Activated CD4-positive, alpha-beta memory T cell treated with anti-CD3 and anti-CD28 coated beads, Interleukin-2, amount 10 ng/mL, durations not matched to agents 7 days and 5 days (primary cell): ENCODE data around the gene LPCAT1. TPM values are rescaled to one million over a fixed set of nuclear protein-coding genes. Genes with fewer than 3 reads are reported as not detected.
"Not testable (repeated sequence)": the region's sequence is repeated elsewhere in the genome, so short reads cannot be mapped to it uniquely, and the experiment has no call there.

Experiments used
- CTCF ChIA-PET: fragments of 350-600 bp; sonication (Branson Sonifier 250); formaldehyde crosslinking; loops from one replicate; lab custom pipeline; 2021; ENCODE audit warnings: antibody characterized with exemption, inconsistent platforms; lab: Charles Lee
- POLR2A ChIA-PET: fragments of 350-600 bp; sonication (Branson Sonifier 250); formaldehyde crosslinking; loops from one replicate; lab custom pipeline; 2021; ENCODE audit warnings: antibody characterized with exemption; lab: Charles Lee
- DNase-seq: peaks from one replicate; pipeline ENCODE4 v3.0.0-alpha.2; 2020
- H3K27ac Mint-ChIP-seq: one replicate; pipeline ENCODE4 v1.8.0; 2021; ENCODE audit warnings: mild to moderate bottlenecking, mixed read lengths
- H3K27me3 Mint-ChIP-seq: one replicate; pipeline ENCODE4 v1.8.0; 2021; ENCODE audit warnings: mixed read lengths
- H3K36me3 Mint-ChIP-seq: one replicate; pipeline ENCODE4 v1.8.0; 2021; ENCODE audit warnings: low read depth, mixed read lengths
- H3K4me1 Mint-ChIP-seq: one replicate; pipeline ENCODE4 v1.8.0; 2021; ENCODE audit warnings: mixed read lengths
- H3K4me3 Mint-ChIP-seq: one replicate; pipeline ENCODE4 v1.8.0; 2021; ENCODE audit warnings: mild to moderate bottlenecking, mixed read lengths
- H3K9me3 Mint-ChIP-seq: one replicate; pipeline ENCODE4 v1.8.0; 2021; ENCODE audit warnings: mixed read lengths
- total RNA-seq, 2 experiments: library from RNA; stranded (reverse); gene quantifications; one replicate each; pipeline ENCODE4 v1.2.3, GENCODE V29; 2021

The LPCAT1 gene
- total RNA-seq, 2 experiments from 2014 or later = 68.7 to 71.4 TPM

DNA sequence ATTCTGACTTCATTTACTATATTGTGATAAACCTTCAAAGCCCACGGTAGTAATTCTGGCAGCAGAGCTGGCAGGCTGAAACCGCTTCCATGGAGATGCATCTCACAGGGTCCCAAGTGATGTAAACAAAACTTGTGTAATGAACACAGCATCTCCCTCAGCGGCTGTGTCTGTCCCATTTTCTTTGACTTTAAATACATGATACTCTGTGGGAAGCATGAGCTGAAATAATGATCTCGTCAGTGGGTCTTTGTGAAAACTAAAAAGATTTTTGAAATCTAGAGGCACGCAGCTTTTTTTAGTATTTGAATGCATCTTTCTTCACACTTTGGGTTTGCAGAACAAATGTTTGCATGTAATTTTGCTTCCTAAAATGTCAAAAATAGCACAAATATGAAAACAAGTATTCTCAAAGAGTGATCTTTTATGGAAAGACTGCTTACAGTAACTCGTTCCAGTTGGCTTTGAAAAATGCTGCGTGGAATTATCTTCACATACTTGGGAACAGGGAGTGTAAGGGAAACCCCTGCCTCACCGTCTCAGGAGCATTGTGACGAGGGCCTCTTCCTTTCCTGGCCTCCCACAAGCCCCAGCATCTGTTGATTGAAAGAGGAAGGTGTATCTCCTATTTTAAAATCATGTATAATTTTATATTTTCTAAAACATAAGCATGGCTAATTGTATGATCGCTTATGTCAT lies 18.1 kb upstream of the LPCAT1 start:
- H3K4me3 Mint-ChIP-seq = no peak overlapping the region
- POLR2A ChIA-PET = no interaction called here
- CTCF ChIA-PET = no interaction called here
- no peaks in the 10 kb centered on the region for H3K36me3 Mint-ChIP-seq
- peaks cover 8% of the 10 kb centered on the region for H3K9me3 Mint-ChIP-seq
- H3K4me1 Mint-ChIP-seq = peaks cover 10% of the 10 kb centered on the region
- no peak for DNase-seq
- H3K27ac Mint-ChIP-seq = no peak overlapping the region
- no peaks in the 10 kb centered on the region for H3K27me3 Mint-ChIP-seq

DNA sequence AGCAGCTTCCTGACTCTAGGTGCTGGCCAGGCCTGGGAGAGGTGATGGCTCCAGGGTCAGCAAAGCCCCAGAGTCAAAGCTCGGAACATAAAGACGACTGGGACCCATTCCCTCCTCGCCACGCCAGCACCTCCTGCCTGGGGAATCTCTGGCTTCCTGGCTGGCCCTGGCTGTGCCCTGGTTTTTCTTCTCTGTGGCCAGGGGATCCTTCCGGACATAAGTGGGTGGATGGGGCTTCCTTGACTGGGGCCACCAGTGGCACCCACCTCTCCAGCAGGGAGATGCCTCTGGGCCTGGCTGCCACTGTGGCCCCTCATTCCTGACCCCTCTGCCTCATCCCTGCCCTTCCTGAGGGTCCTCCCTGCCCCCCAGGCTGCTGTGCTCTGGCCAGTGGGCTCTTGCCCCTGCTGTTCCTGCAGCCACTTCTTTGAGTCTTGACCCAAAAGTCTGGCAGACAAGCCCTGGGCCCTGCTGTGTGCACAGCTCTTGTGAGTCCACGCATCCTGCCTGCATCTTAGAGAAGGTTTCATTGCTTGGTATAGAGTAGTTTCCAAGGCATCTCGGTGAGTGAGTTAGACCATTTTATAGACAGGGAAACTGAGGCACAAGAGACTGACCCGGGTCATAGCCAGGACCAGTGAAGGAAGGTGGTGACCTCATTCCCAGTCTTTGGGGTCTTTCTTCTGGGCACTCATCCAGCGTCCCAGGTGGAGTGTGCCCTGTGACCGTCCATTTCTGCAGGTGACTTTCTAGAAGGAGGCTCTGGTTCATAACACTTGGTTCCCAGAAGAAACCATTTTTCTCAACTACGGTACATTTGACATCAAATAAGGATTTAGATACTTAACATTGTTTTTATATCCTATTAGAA lies 17.3 kb upstream of the LPCAT1 start:
- peaks cover 18% of the 10 kb centered on the region for H3K4me1 Mint-ChIP-seq
- no peak overlapping the region for H3K4me3 Mint-ChIP-seq
- H3K27ac Mint-ChIP-seq = no peak overlapping the region
- ChIA-PET CTCF (no interaction called here), POLR2A (no interaction called here)
- H3K27me3 Mint-ChIP-seq = no peaks in the 10 kb centered on the region
- no peaks in the 10 kb centered on the region for H3K36me3 Mint-ChIP-seq
- H3K9me3 Mint-ChIP-seq = peaks cover 8% of the 10 kb centered on the region
- DNase-seq = peak; percentile 15

- no peak overlapping the region for H3K27ac Mint-ChIP-seq
- H3K36me3 Mint-ChIP-seq = no peaks in the 10 kb centered on the region
- H3K4me1 Mint-ChIP-seq = peaks cover 26% of the 10 kb centered on the region
- H3K9me3 Mint-ChIP-seq = peaks cover 8% of the 10 kb centered on the region
- H3K27me3 Mint-ChIP-seq = peaks cover 3% of the 10 kb centered on the region
- CTCF ChIA-PET = no interaction called here
- POLR2A ChIA-PET = no interaction called here
- H3K4me3 Mint-ChIP-seq = no peak overlapping the region
- DNase-seq = peak; percentile 16
Observed at GRCh38 chr5:1540166-1540565, 16.4 kb upstream of the LPCAT1 start.

GRCh38 chr5:1539393-1540161 lies 15.8 kb upstream of the LPCAT1 start:
- H3K27me3 Mint-ChIP-seq, H3K9me3 Mint-ChIP-seq, H3K36me3 Mint-ChIP-seq, POLR2A ChIA-PET, H3K4me3 Mint-ChIP-seq, H3K27ac Mint-ChIP-seq, CTCF ChIA-PET: not testable (repeated sequence)
- DNase-seq = peak; percentile 14
- H3K4me1 Mint-ChIP-seq = peaks cover 26% of the 10 kb centered on the region

GRCh38 chr5:1538741-1539392 lies 15.1 kb upstream of the LPCAT1 start:
- H3K4me1 Mint-ChIP-seq = peaks cover 26% of the 10 kb centered on the region
- no peaks in the 10 kb centered on the region for H3K36me3 Mint-ChIP-seq
- H3K27ac Mint-ChIP-seq = no peak overlapping the region
- H3K4me3 Mint-ChIP-seq = no peak overlapping the region
- POLR2A ChIA-PET = interaction anchor here (0.9 kb wide), 1 partner anchor 15 kb away, joined by 3 read pairs; the partner anchor contains the start of gene LPCAT1
- peak; percentile 4 for DNase-seq
- CTCF ChIA-PET = no interaction called here
- peaks cover 8% of the 10 kb centered on the region for H3K9me3 Mint-ChIP-seq
- peaks cover 10% of the 10 kb centered on the region for H3K27me3 Mint-ChIP-seq

- ChIA-PET CTCF (no interaction called here), POLR2A (interaction anchor here (0.9 kb wide), 1 partner anchor 14 kb away, joined by 3 read pairs; the partner anchor contains the start of gene LPCAT1)
- H3K9me3 Mint-ChIP-seq = peaks cover 8% of the 10 kb centered on the region
- H3K27ac Mint-ChIP-seq = no peak overlapping the region
- no peak overlapping the region for H3K4me3 Mint-ChIP-seq
- peak; percentile 9 for DNase-seq
- no peaks in the 10 kb centered on the region for H3K36me3 Mint-ChIP-seq
- H3K27me3 Mint-ChIP-seq = peaks cover 14% of the 10 kb centered on the region
- peaks cover 26% of the 10 kb centered on the region for H3K4me1 Mint-ChIP-seq
Observed at GRCh38 chr5:1538276-1538675, 14.5 kb upstream of the LPCAT1 start.

DNA sequence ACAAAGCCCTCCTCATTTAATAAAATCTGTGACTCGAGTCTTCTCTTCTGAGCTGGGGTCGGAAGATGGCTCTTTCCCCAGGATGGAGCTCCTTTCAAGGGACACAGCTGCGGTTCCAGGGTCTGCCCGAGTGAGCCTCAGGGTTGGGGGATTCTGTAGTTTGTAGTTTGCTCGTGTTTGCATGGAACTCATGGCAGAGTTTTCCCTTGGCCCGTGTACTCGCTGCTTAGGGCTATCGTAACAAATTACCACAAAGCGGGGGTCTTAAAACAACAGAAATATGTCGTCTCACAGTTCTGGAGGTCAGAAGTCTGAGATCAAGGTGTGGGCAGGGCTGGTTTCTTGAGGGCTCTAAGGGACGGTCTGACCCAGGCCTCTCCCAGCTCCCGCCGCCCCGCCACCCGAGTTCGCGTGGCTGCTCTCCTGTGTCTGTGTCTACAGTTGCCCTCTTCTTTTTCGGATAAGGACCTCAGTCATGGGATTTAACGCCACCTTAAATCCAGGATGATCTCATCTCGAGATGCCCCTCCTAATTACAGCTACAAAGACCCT lies 13.9 kb upstream of the LPCAT1 start:
- Mint-ChIP-seq H3K27me3 (peaks cover 14% of the 10 kb centered on the region), H3K9me3 (peaks cover 8% of the 10 kb centered on the region), H3K4me1 (peaks cover 26% of the 10 kb centered on the region), H3K27ac (no peak overlapping the region), H3K4me3 (no peak overlapping the region), H3K36me3 (no peaks in the 10 kb centered on the region)
- CTCF ChIA-PET = no interaction called here
- POLR2A ChIA-PET = interaction anchor here (3.1 kb wide), 1 partner anchor 14 kb away, joined by 17 read pairs; the partner anchor contains the start of gene LPCAT1
- DNase-seq = peak; percentile 5

DNA sequence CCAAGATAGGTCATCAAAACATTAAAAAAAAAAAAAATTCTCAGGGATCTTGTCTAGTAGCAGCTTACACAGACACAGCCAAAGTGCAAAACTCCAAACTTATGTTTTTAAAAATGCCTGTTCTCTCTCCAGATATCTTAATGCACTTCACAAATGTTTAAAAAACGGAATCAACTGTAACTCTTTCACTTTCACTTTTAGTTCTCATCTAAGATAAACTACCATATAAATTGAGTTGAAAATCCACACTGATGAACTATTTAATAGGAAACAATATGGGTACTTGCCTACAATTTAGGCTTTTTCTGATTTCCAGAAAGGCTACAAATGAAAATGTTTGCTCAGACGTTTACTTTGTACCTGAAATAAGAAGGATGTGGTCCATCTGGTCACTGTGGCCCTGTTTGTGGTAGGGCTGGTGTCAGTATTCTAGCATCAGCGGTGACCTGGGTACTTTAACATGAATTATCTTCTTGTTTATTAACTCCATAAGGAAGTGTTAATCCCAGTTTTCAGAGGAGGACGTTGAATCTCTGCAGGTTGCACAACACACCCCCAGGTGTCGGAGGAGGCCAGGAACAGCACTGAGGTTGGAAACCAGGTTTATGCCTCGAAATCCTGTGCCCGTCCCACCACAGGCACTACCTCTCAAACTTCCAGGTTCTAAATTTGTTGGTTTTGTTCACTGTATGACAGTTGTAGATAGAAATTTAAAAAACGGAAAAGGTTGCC lies 13.3 kb upstream of the LPCAT1 start:
- DNase-seq = peak; percentile 43
- H3K4me1 Mint-ChIP-seq = peaks cover 26% of the 10 kb centered on the region
- H3K9me3 Mint-ChIP-seq = peaks cover 8% of the 10 kb centered on the region
- POLR2A ChIA-PET = interaction anchor here (0.9 to 3.1 kb wide), 4 partner anchors 11 to 264 kb away, joined by 3 to 17 read pairs (median 4); partner anchors contain the start of gene LPCAT1
- peaks cover 14% of the 10 kb centered on the region for H3K27me3 Mint-ChIP-seq
- peak overlapping the region; percentile 68 for H3K4me3 Mint-ChIP-seq
- peak overlapping the region; percentile 71 for H3K27ac Mint-ChIP-seq
- CTCF ChIA-PET = interaction anchor here (0.9 to 1.5 kb wide), 2 partner anchors 13 to 108 kb away, joined by 5 to 7 read pairs; partner anchors contain the start of gene LPCAT1
- H3K36me3 Mint-ChIP-seq = no peaks in the 10 kb centered on the region

- POLR2A ChIA-PET = interaction anchor here (0.9 to 3.1 kb wide), 4 partner anchors 10 to 264 kb away, joined by 3 to 17 read pairs (median 4); partner anchors contain the start of gene LPCAT1
Observed at GRCh38 chr5:1536322-1536845, 12.6 kb upstream of the LPCAT1 start.

DNA sequence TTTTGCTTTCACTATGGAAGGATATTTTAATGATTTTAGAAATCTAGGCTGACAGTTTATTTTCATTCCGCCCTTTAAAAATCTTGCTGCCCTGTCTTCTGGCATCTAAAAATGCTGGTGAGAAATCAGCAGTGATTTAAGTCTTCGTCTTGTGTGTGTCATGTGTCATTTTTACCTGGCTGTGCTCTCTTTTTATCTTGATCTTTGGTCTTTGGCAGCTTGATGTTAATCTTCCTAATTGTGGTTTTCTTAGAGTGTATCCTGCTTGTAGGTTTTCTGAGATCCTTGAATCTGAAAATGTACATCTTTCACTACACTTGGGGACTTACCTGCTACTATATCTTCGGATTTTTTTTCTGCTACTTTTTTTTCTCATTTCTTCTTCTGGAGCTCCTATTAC lies 11.9 kb upstream of the LPCAT1 start:
- ChIA-PET CTCF (interaction anchor here (0.9 to 1.5 kb wide), 2 partner anchors 12 to 155 kb away, joined by 3 to 7 read pairs; partner anchors contain the start of gene LPCAT1), POLR2A (interaction anchor here (1.4 to 3.1 kb wide), 2 partner anchors 9 to 11 kb away, joined by 3 to 17 read pairs; partner anchors contain the start of gene LPCAT1)
- H3K9me3 Mint-ChIP-seq = peaks cover 8% of the 10 kb centered on the region
- H3K27me3 Mint-ChIP-seq = peaks cover 20% of the 10 kb centered on the region
- peak overlapping the region; percentile 68 for H3K4me3 Mint-ChIP-seq
- no peak overlapping the region for H3K27ac Mint-ChIP-seq
- DNase-seq = no peak
- no peaks in the 10 kb centered on the region for H3K36me3 Mint-ChIP-seq
- H3K4me1 Mint-ChIP-seq = peaks cover 26% of the 10 kb centered on the region

More at GRCh38 chr5:1536322-1536845, 12.6 kb upstream of the LPCAT1 start:
- CTCF ChIA-PET = interaction anchor here (0.9 to 1.5 kb wide), 3 partner anchors 13 to 156 kb away, joined by 3 to 7 read pairs (median 5); partner anchors contain the start of gene LPCAT1
- peak; percentile 73 for DNase-seq
- H3K36me3 Mint-ChIP-seq = no peaks in the 10 kb centered on the region
- H3K4me1 Mint-ChIP-seq = peaks cover 26% of the 10 kb centered on the region
- peak overlapping the region; percentile 71 for H3K27ac Mint-ChIP-seq
- peaks cover 15% of the 10 kb centered on the region for H3K27me3 Mint-ChIP-seq
- peaks cover 8% of the 10 kb centered on the region for H3K9me3 Mint-ChIP-seq
- peak overlapping the region; percentile 68 for H3K4me3 Mint-ChIP-seq

DNA sequence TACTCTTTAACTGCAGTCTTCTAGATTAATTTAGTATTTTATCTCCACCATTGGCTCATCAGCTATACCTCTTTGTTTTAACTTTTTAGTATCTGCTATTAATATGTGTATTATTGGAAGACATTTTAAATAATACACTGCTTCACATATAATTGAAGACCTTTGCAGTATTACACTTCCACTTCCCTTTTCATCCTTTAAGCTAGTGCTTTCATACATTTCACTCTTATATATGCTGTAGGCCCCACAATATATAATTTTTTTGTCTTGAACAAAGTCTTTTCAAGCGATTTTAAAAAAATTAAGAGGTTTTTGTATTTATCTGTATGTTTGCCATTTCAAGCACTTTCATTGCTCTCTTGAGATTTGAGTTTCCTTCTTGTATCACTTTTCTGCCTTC lies 8.6 kb upstream of the LPCAT1 start:
- no peaks in the 10 kb centered on the region for H3K36me3 Mint-ChIP-seq
- peaks cover 28% of the 10 kb centered on the region for H3K27me3 Mint-ChIP-seq
- no peaks in the 10 kb centered on the region for H3K9me3 Mint-ChIP-seq
- CTCF ChIA-PET = no interaction called here
- DNase-seq = no peak
- H3K4me1 Mint-ChIP-seq = peaks cover 21% of the 10 kb centered on the region
- no peak overlapping the region for H3K27ac Mint-ChIP-seq
- POLR2A ChIA-PET = interaction anchor here (1.2 kb wide), 1 partner anchor 8 kb away, joined by 4 read pairs; the partner anchor contains the start of gene LPCAT1
- no peak overlapping the region for H3K4me3 Mint-ChIP-seq
